ENCODE measurements around the gene TOGARAM2. TPM values are rescaled to one million over a fixed set of nuclear protein-coding genes. Genes with fewer than 3 reads are reported as not detected.

Gene TOGARAM2
- total RNA-seq, 1 experiment from 2014 or later: 0.76 TPM

- no peak for ATAC-seq
- Histone ChIP-seq H3K4me2 (ENCODE audit: low read length) (no peak overlapping the region), H3K4me3 (replicated peaks in 1 of 2; ENCODE audit: low read depth in 1 of 2, low read length in 2 of 2) (no peak overlapping the region), H3K27ac (ENCODE audit: low read depth, low read length) (no peak overlapping the region), H3K9me2 (ENCODE audit: insufficient read depth) (no peaks in the 10 kb centered on the region), H3K9ac (ENCODE audit: low read length) (no peak overlapping the region), H3K4me1 (ENCODE audit: control insufficient read depth in 1 of 2, insufficient read depth in 2 of 2, low read length in 2 of 2) (peaks cover 0 to 6% of the 10 kb centered on the region in 2 experiments; a peak in 1 of 4 replicates), H3K27me3 (ENCODE audit: insufficient read depth, low read length) (no peaks in the 10 kb centered on the region), H3K9me3 (ENCODE audit: control insufficient read depth in 1 of 2, insufficient read depth in 1 of 2, low read depth in 1 of 2, low read length in 2 of 2) (no peaks in the 10 kb centered on the region; a peak in 1 of 4 replicates), H2AFZ (ENCODE audit: low read depth, low read length, poor library complexity, severe bottlenecking) (no peak overlapping the region), H3K79me2 (ENCODE audit: insufficient read depth, low read length) (no peaks in the 10 kb centered on the region), H4K20me1 (ENCODE audit: insufficient read depth) (no peaks in the 10 kb centered on the region), H3K36me3 (ENCODE audit: control insufficient read depth in 1 of 2, insufficient read depth in 2 of 2, low read length in 2 of 2) (no peaks in the 10 kb centered on the region)
- POLR2A ChIA-PET: no interaction called here
- DNase-seq (ENCODE audit: low read depth, low spot score): no peak
- CTCF ChIA-PET: no interaction called here
- no TSS peak for BruUV-seq (replicated peaks)
- intact Hi-C loops (cut with micrococcal nuclease): no loop called here
- no peak for TF ChIP-seq ZFX (IDR thresholded peaks at IDR 0.05)
- no peak for TF ChIP-seq JUND (IDR thresholded peaks at IDR 0.05)
- TF ChIP-seq CBX3 (IDR thresholded peaks at IDR 0.05; ENCODE audit: low read depth): no peak
- TF ChIP-seq POLR2A (IDR thresholded peaks at IDR 0.05; ENCODE audit: borderline replicate concordance, extremely low read depth, insufficient read depth, insufficient read length): no peak
- TF ChIP-seq, protein P1, sequence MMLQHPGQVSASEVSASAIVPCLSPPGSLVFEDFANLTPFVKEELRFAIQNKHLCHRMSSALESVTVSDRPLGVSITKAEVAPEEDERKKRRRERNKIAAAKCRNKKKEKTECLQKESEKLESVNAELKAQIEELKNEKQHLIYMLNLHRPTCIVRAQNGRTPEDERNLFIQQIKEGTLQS (IDR thresholded peaks at IDR 0.05): no peak
- no peak for TF ChIP-seq FOSL1 (IDR thresholded peaks at IDR 0.05; ENCODE audit: low read depth)
- no peak for TF ChIP-seq EZH2 (IDR thresholded peaks at IDR 0.05)
- no peak for TF ChIP-seq CEBPB (IDR thresholded peaks at IDR 0.05; ENCODE audit: low read depth)
- no peak for TF ChIP-seq ZBTB33 (IDR thresholded peaks at IDR 0.05; ENCODE audit: extremely low read depth, insufficient replicate concordance, low read length)
- RAD21 ChIA-PET (ENCODE audit: low non-redundant PET in 1 of 2, low total read pairs in 2 of 2, uncharacterized antibody in 2 of 2, unreplicated experiment in 2 of 2): no interaction called here
Observed at GRCh38 chr2:28974252-28974651, 6.8 kb upstream of the TOGARAM2 start.

GRCh38 chr2:28975671-28976070 is 5.4 kb upstream of the TOGARAM2 start:
- Histone ChIP-seq H3K4me3 (replicated peaks in 1 of 2; ENCODE audit: low read depth in 1 of 2, low read length in 2 of 2) (no peak overlapping the region), H3K4me1 (ENCODE audit: control insufficient read depth in 1 of 2, insufficient read depth in 2 of 2, low read length in 2 of 2) (peaks cover 0 to 12% of the 10 kb centered on the region in 2 experiments; a peak in 1 of 4 replicates), H4K20me1 (ENCODE audit: insufficient read depth) (no peaks in the 10 kb centered on the region), H3K4me2 (ENCODE audit: low read length) (no peak overlapping the region), H3K36me3 (ENCODE audit: control insufficient read depth in 1 of 2, insufficient read depth in 2 of 2, low read length in 2 of 2) (no peaks in the 10 kb centered on the region), H3K27ac (ENCODE audit: low read depth, low read length) (no peak overlapping the region), H3K79me2 (ENCODE audit: insufficient read depth, low read length) (no peaks in the 10 kb centered on the region), H2AFZ (ENCODE audit: low read depth, low read length, poor library complexity, severe bottlenecking) (no peak overlapping the region), H3K27me3 (ENCODE audit: insufficient read depth, low read length) (no peaks in the 10 kb centered on the region), H3K9me2 (ENCODE audit: insufficient read depth) (no peaks in the 10 kb centered on the region), H3K9ac (ENCODE audit: low read length) (no peak overlapping the region), H3K9me3 (ENCODE audit: control insufficient read depth in 1 of 2, insufficient read depth in 1 of 2, low read depth in 1 of 2, low read length in 2 of 2) (no peaks in the 10 kb centered on the region; a peak in 1 of 4 replicates)
- CTCF ChIA-PET: no interaction called here
- RAD21 ChIA-PET (ENCODE audit: low non-redundant PET in 1 of 2, low total read pairs in 2 of 2, uncharacterized antibody in 2 of 2, unreplicated experiment in 2 of 2): no interaction called here
- no TSS peak for BruUV-seq (replicated peaks)
- intact Hi-C loops (cut with micrococcal nuclease): no loop called here
- POLR2A ChIA-PET: no interaction called here
- no peak for DNase-seq (ENCODE audit: low read depth, low spot score)
- no peak for ATAC-seq
- TF ChIP-seq, protein P1 (IDR thresholded peaks at IDR 0.05): no peak
- TF ChIP-seq CEBPB (IDR thresholded peaks at IDR 0.05; ENCODE audit: low read depth): no peak
- TF ChIP-seq CBX3 (IDR thresholded peaks at IDR 0.05; ENCODE audit: low read depth): no peak
- TF ChIP-seq FOSL1 (IDR thresholded peaks at IDR 0.05; ENCODE audit: low read depth): no peak
- no peak for TF ChIP-seq EGR1 (IDR thresholded peaks at IDR 0.05; ENCODE audit: low read depth)
- no peak for TF ChIP-seq RAD21 (IDR thresholded peaks at IDR 0.05; ENCODE audit: low read depth)
- TF ChIP-seq SRF (IDR thresholded peaks at IDR 0.05; ENCODE audit: low read depth): no peak
- no peak for TF ChIP-seq POLR2A (IDR thresholded peaks at IDR 0.05; ENCODE audit: borderline replicate concordance, extremely low read depth, insufficient read depth, insufficient read length)
- no peak for TF ChIP-seq EZH2phosphoT487 (IDR thresholded peaks at IDR 0.05; ENCODE audit: borderline replicate concordance)
- no peak for TF ChIP-seq YY1 (IDR thresholded peaks at IDR 0.05; ENCODE audit: extremely low read depth, insufficient replicate concordance, low read depth, low read length)
- no peak for TF ChIP-seq EZH2 (IDR thresholded peaks at IDR 0.05)
- TF ChIP-seq, protein P2, sequence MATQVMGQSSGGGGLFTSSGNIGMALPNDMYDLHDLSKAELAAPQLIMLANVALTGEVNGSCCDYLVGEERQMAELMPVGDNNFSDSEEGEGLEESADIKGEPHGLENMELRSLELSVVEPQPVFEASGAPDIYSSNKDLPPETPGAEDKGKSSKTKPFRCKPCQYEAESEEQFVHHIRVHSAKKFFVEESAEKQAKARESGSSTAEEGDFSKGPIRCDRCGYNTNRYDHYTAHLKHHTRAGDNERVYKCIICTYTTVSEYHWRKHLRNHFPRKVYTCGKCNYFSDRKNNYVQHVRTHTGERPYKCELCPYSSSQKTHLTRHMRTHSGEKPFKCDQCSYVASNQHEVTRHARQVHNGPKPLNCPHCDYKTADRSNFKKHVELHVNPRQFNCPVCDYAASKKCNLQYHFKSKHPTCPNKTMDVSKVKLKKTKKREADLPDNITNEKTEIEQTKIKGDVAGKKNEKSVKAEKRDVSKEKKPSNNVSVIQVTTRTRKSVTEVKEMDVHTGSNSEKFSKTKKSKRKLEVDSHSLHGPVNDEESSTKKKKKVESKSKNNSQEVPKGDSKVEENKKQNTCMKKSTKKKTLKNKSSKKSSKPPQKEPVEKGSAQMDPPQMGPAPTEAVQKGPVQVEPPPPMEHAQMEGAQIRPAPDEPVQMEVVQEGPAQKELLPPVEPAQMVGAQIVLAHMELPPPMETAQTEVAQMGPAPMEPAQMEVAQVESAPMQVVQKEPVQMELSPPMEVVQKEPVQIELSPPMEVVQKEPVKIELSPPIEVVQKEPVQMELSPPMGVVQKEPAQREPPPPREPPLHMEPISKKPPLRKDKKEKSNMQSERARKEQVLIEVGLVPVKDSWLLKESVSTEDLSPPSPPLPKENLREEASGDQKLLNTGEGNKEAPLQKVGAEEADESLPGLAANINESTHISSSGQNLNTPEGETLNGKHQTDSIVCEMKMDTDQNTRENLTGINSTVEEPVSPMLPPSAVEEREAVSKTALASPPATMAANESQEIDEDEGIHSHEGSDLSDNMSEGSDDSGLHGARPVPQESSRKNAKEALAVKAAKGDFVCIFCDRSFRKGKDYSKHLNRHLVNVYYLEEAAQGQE (IDR thresholded peaks at IDR 0.05; ENCODE audit: low read depth): no peak
- no peak for TF ChIP-seq SP1 (IDR thresholded peaks at IDR 0.05; ENCODE audit: low read depth)
